AG09309 (cell line): ENCODE data around the gene TRPM8.

Source experiments
- DNase-seq: peaks from one replicate; pipeline ENCODE4 v3.0.0-alpha.2; 2010; ENCODE audit warnings: low read depth
- H3K4me3 ChIP-seq: 2 replicates; pipeline ENCODE4 v1.5.1; 2011; ENCODE audit warnings: mild to moderate bottlenecking, low read depth, low read length, moderate library complexity; ENCODE audit not compliant: control insufficient read depth
- TF ChIP-seq, protein P1 (sequence below): IDR thresholded peaks from 2 replicates; pipeline ENCODE4 v1.5.1; 2011; ENCODE audit warnings: mild to moderate bottlenecking, low read depth, low read length, inconsistent platforms; ENCODE audit not compliant: insufficient read depth, control insufficient read depth; ENCODE audit errors: missing control alignments

Gene TRPM8

DNA sequence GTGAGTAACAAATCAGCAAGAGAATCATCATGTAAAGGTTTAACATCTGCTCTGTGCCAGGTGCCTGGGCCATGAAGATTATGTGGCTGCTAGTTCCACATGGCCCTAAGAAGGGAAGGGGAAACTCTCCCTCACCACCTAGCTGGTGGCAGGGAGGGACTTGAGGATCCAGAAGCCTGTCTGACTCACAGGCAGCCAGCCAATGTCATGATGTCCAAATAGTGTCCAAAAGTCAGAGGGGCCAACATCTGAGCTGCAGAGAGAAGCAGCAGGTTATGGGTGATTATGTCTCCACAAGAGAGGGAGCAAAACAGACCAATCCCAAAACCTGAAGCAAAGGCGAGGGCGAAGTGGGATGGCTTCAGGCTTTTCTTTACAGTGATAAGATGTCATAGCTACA is 71.4 kb downstream of the TRPM8 start:
- TF ChIP-seq, protein P1, sequence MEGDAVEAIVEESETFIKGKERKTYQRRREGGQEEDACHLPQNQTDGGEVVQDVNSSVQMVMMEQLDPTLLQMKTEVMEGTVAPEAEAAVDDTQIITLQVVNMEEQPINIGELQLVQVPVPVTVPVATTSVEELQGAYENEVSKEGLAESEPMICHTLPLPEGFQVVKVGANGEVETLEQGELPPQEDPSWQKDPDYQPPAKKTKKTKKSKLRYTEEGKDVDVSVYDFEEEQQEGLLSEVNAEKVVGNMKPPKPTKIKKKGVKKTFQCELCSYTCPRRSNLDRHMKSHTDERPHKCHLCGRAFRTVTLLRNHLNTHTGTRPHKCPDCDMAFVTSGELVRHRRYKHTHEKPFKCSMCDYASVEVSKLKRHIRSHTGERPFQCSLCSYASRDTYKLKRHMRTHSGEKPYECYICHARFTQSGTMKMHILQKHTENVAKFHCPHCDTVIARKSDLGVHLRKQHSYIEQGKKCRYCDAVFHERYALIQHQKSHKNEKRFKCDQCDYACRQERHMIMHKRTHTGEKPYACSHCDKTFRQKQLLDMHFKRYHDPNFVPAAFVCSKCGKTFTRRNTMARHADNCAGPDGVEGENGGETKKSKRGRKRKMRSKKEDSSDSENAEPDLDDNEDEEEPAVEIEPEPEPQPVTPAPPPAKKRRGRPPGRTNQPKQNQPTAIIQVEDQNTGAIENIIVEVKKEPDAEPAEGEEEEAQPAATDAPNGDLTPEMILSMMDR, result no peak
- no peak for DNase-seq
- H3K4me3 ChIP-seq, result no peak overlapping the region

DNA sequence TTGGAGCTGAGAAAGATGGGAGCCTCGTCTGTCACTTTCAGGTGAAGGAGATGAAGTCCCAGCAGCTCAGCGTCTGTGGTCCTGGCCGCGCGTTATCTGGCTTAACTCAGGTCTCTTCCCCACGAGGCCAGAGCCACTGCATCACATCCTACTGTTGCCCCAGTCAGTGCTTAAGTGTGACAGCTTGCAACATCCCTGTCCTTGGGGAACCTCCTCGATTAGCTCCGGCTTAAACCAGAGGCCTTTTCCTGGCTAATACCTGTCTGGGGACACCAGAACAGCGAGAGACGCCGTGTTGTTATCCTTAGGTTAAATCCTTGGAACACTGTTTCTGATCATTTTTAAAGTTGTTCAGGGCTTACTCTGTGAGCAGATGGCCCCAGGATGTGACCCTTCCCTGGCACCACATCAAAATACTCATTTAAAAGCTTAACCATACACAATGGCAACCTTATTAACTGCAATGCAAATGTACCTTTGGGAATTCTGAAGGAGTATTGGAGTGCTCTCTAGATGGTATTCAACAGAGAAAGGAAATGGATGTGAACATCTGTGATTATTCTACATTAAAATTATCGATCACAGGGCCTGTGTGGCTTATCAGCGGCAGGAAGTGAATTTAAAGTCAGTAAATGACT is 72.2 kb downstream of the TRPM8 start:
- DNase-seq, result no peak
- H3K4me3 ChIP-seq, result no peak overlapping the region
- TF ChIP-seq, protein P1, result no peak

DNA sequence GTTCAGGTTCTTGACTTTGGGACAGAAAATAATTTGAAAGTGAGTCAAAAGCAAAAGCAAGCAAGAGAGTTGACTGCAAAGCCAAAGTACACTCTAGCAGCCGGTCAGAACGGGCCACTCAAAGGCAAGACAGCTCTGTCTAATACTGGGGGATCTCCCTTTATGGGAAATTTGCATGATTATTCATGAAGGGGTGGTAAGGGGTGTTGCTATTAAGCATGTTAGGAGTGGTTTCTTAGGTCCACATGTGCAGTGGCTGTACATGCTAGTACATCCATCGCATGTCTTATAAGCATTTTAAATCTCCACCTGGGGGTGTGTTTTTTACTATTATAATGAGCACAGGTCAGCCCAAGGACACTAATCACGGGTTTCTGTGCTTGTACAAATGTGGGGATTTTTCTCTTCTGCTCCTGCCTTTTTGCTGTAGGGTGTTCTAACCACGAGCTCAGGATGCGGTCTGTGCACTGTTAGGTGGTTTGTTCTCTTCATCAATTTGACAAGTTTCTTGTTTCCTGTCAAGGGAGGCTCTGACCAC is 73.2 kb downstream of the TRPM8 start:
- TF ChIP-seq, protein P1, result no peak
- DNase-seq, result no peak
- no peak overlapping the region for H3K4me3 ChIP-seq

DNA sequence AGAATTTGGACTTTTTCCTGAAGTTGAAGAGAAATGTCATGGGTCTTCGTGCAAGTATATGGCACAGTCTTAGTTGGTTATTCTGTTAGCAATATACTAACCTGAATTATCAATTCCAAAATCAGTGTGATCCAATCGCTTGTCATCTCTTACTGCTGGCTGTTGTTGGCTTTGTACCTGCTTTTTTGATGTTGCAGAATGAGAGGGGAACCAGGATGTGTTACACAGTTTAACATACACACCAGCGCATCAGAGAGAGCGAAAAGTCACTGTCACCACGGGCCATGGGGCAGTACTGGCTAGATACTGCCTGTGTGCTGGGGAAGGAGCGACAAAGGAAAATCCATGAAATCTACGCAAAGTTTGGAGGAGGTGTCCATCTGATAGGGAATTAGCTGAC is 74.0 kb downstream of the TRPM8 start:
- no peak overlapping the region for H3K4me3 ChIP-seq
- DNase-seq, result no peak
- TF ChIP-seq, protein P1, result no peak

DNA sequence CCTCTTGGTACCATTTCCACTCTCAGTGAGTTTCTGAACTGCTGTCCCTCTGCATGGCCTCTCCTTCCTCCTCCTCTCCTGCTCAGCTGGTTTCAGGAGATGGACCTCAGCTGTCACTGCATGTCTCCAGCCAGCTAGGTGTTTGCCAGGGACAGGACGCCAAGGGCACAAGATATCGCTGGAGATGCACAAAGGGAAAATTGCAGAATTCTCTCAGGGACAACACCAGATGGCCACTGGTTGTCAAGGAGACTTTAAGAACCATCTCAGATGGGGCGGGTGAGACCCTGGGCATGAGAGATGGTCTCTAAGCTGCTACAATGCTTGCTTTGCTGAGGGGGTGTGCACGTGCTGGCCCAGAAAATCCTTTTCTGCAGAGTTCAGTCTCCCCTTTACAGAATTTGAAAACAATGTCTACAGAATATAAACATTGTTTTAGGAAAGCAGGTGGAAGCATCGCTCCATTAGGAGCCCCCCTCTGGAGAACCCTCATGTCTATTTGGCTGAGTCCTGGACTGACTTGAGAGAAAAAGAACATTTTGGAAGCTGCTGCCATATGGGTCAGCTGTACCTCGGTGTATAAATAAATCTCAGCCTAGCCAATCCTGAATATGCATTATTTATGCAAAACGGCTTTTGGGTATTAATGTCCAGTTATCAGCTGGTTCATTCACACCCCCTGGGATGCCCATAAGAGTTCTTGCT is 75.5 kb downstream of the TRPM8 start:
- TF ChIP-seq, protein P1, result no peak
- DNase-seq, result no peak
- no peak overlapping the region for H3K4me3 ChIP-seq

DNA sequence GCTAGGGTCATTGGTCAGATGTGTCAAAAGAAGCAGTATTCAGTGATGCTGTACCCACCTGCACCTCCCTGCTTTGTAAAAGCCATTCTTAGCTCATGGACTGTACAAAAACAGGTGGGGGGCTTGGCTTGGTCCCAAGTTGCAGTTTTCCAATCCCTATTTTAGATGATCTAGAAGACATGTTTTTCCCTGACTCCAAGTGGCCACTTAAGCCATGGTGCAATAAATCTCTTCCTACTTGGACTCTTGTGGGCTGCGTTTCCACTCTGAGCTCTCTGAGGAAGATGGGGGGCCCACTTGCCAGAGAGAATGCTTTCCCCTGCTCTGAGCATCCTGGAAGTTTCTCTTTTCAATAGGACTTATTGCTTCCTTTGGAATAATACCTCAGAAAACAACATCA is 76.3 kb downstream of the TRPM8 start:
- DNase-seq, result no peak
- TF ChIP-seq, protein P1, result no peak
- H3K4me3 ChIP-seq, result no peak overlapping the region
